ENCODE data around the gene FLT4.

Gene FLT4

DNA sequence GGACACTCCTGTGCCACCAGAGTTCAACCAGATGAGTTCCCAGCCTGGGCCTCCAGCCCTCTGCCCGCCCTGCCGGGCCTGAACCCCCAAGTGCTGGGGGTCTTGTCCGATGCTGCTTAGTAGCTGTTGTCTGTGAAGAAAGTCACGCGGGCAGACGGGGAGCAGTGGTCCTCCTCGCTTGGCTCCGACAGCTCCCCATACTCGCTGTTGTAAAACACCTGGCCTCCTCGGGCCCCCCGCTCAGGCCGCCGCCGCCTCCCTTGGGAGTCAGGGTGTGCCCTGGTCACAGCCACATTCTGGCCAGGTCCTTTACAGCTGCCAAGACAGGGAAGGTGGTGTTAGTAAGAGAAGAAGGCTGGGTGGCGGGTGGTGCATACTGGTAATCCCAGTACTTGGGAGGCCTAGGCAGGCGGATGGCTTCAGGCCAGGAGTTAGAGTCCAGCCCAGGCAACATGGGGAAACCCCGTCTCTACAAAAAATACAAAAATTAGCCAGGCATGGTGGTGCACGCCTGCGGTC lies 46.3 kb downstream of the FLT4 start:
- no peak for DNase-seq

DNA sequence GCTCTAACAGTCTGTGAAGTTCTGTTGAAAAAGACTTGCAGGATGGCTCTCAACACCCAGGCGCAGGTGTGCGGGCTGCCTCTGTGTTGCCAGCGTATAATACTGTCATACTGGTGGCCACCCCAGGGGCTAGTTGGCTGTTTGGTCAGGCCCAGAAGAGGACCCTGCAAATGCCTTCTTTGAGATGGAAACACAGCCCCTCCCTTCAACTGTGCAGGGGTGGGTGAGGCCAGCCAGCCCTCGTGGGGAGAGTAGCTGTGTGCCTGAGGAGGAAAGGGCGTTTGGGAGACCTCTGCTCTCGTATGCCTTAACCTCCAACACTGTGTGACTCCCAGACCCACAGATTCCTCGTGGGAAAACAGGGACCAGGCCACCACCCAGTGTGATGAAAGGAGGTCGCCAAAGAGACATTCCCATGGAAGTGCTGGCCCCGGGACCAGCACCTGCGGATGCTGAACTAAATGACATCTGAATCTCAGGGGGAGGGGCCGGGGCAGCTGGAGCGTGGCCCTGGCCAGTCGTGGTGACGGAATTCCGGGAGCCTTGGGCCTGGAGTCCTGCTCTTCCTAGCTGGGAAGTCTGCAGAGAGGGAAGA lies 46.8 kb downstream of the FLT4 start:
- DNase-seq = no peak

- DNase-seq = no peak
Observed at GRCh38 chr5:180601591-180602480, 47.6 kb downstream of the FLT4 start.

DNA sequence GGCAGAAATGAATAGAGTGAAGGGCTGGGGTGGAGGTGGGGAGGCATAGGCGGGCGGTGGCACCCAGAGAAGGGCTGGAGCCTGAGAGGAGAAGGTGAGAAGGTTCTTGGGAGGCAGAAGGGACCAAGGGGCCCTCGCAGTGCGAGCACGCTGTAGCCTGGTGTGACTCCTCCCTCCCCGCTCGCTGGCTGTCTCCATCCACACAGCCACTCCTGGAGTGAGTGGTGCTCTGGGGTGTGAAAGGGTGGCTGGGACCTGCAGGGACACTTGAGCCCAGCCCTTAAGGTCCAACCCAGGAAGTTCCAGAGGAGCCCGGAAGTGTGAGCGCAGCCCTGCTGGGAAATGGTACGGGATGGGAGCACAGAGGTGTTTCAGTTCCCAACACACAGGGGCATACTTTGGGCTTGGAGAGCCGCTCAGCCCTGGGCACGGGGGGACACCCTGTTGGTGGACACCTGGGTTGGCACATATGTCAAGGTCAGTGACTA lies 48.8 kb downstream of the FLT4 start:
- no peak for DNase-seq

- DNase-seq = no peak
Observed at GRCh38 chr5:180599981-180600553, 49.3 kb downstream of the FLT4 start.

GRCh38 chr5:180599590-180599914 lies 49.8 kb downstream of the FLT4 start:
- no peak for DNase-seq

- no peak for DNase-seq
Observed at GRCh38 chr5:180598797-180599589, 50.4 kb downstream of the FLT4 start.

- DNase-seq = no peak
Observed at GRCh38 chr5:180598316-180598701, 51.1 kb downstream of the FLT4 start.

DNA sequence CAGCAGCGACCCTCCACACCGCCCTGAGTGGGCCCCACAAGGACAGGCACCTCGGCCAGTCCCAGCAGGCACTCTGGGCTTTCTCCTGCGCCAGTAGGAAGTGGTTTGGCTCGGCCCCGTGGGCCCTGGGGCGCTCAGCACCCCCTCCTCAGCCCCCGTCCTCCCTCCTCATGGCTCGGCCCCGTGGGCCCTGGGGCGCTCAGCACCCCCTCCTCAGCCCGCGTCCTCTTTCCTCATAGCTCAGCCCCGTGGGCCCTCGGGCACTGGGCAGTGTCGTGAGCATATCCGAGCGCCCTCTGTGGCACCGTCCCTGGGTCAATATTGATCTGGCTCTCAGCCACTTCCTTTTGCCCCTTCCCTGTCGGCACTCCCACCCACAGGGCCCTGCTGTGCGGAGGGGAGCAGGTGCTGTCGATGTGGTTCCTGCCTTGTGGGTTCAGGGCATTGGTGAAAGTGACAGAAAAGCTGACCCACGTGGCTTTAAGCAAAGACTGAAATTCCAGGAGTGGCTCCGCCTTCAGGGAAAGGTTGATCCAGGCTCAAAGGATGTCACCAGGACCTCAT lies 52.6 kb downstream of the FLT4 start:
- no peak for DNase-seq

GRCh38 chr5:180596115-180596667 lies 53.2 kb downstream of the FLT4 start:
- no peak for DNase-seq

DNA sequence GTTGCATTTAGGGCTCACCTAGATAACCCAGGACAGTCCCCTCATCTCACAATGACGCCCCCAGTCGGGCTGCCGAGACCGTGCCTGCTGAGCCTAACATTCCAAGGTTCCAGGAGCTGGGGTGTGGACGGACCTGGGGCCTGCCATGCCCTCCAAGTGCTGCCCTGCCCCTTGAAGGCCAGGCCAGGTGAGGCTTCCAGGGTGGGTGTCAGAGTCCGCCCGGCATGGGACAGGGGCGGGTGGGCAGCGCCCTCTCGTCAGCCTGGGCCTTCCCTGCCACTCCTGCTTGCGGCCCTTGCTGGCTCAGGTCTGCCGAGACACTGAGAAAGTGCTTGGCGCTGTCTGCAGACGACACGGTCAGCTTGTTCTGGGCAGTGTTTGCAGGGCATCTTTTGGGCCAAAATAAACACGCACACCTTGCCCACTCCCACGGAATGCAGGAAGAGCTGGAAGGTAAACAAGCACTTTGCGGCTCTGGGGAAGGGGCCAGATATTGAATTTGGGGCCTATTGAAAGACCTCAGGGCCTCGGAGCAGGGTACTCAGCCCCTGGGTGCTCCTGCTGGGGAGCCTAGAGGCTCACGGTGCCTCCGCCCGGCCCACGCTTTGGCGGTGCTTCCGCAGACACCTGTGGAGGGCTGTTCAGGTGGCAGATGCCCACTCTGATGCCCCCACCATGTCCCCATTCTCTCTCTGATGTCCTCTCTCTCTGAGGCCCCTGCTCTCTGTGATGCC lies 53.9 kb downstream of the FLT4 start:
- no peak for DNase-seq

DNA sequence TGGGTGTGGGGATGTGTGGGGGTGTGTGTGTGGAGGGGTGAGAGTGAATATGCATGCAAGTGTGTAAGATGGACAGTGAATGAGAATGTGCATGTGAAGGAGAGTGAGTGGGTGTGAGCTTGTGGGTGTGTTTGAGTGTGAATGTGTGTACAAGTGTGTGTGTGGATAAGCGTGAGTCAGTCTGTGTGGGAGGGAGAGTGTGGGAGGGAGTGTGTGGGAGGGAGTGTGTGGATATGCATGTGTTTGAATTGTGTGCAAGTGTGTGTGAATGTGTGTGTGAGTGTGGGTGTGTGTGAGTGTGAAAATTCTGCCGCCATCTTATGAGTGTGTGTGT lies 54.4 kb downstream of the FLT4 start:
- no peak for DNase-seq

GRCh38 chr5:180594311-180595045 lies 54.9 kb downstream of the FLT4 start:
- no peak for DNase-seq

- DNase-seq = no peak
Observed at GRCh38 chr5:180593446-180594206, 55.8 kb downstream of the FLT4 start.

DNA sequence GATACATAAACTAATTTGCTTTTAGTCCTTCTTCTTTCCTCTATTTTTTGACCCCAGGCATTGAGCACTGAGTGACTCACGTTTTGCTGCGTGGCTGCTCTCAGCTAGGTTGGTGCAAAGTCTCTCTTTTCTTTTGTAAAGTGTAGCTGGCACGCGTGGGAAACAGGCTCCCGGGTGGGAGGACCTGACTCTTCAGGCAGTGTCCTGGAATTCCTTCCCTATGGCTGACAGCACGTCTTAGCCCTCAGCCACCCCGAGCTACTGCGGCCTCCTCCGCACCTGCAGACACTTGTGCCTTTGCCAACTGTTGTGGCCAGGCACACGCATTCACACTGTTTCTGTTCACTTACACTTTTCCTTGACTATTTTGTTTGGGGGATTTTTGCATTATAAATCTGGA lies 57.2 kb downstream of the FLT4 start:
- no peak for DNase-seq

- no peak for DNase-seq
Observed at GRCh38 chr5:180591311-180591887, 58.0 kb downstream of the FLT4 start, which contains the start of gene SCGB3A1. Gene SCGB3A1 (minus strand): TSS chr5:180591499. CDS start chr5:180591462, 37 bp downstream.

- no peak for DNase-seq
Observed at GRCh38 chr5:180590543-180591310, 58.7 kb downstream of the FLT4 start.

- no peak for DNase-seq
Observed at GRCh38 chr5:180589771-180590542, 59.4 kb downstream of the FLT4 start.
